SK-N-SH (cell line): ENCODE data around the gene GOLM1.

ENCODE experiments used
- CHD2 ChIP-seq: fragments of 150-350 bp; IDR thresholded peaks from 2 replicates; pipeline ENCODE4 v1.6.1; 2018; ENCODE audit warnings: low read length; ENCODE audit not compliant: partially characterized antibody
- CTCF ChIP-seq: fragments of 200-600 bp; sonication (generic); IDR thresholded peaks from 2 replicates; pipeline ENCODE4 v1.6.1; 2017; ENCODE audit warnings: antibody characterized with exemption, mild to moderate bottlenecking, moderate library complexity
- EZH2phosphoT487 ChIP-seq: fragments of 200-600 bp; sonication (generic); IDR thresholded peaks from 2 replicates; pipeline ENCODE4 v1.6.1; 2017; ENCODE audit warnings: low read depth, mixed run types, mild to moderate bottlenecking, antibody characterized with exemption, moderate library complexity, borderline replicate concordance
- GABPA ChIP-seq: IDR thresholded peaks from 2 replicates; pipeline ENCODE4 v1.4.0; 2012; ENCODE audit warnings: low read depth, mild to moderate bottlenecking
- JUND ChIP-seq: IDR thresholded peaks from 2 replicates; pipeline ENCODE4 v1.4.0; 2012
- MXI1 ChIP-seq: IDR thresholded peaks from 2 replicates; pipeline ENCODE4 v1.6.1; 2012; ENCODE audit warnings: mild to moderate bottlenecking, low read depth, low read length, improper control_type of control experiment
- NFIC ChIP-seq: IDR thresholded peaks from 2 replicates; pipeline ENCODE4 v1.4.0; 2012; ENCODE audit warnings: borderline replicate concordance
- NRF1 ChIP-seq: IDR thresholded peaks from 2 replicates; pipeline ENCODE4 v1.6.1; 2012; ENCODE audit warnings: low read depth, mild to moderate bottlenecking, low read length
- POLR2AphosphoS5 ChIP-seq: IDR thresholded peaks from 2 replicates; pipeline ENCODE4 v1.6.1; 2012; ENCODE audit warnings: low read depth, low read length
- RAD21 ChIP-seq: IDR thresholded peaks from 2 replicates; pipeline ENCODE4 v1.6.1; 2012; ENCODE audit warnings: mild to moderate bottlenecking, low read length
- RFX5 ChIP-seq: IDR thresholded peaks from 2 replicates; pipeline ENCODE4 v1.6.1; 2012; ENCODE audit warnings: mild to moderate bottlenecking, improper control_type of control experiment, low read length
- TAF1 ChIP-seq: IDR thresholded peaks from 2 replicates; pipeline ENCODE4 v1.6.1; 2012; ENCODE audit warnings: low read depth, mild to moderate bottlenecking, low read length, moderate library complexity, borderline replicate concordance
- TEAD4 ChIP-seq: IDR thresholded peaks from 2 replicates; pipeline ENCODE4 v1.4.0; 2012; ENCODE audit warnings: mild to moderate bottlenecking, borderline replicate concordance; ENCODE audit not compliant: insufficient read depth
- TF ChIP-seq, protein P1 (sequence below): IDR thresholded peaks from 2 replicates; pipeline ENCODE4 v1.4.0; 2012; ENCODE audit warnings: low read depth

GRCh38 chr9:85981369-85981768, 118.0 kb downstream of the GOLM1 start:
- TF ChIP-seq TAF1 (no peak), CTCF (no peak), MXI1 (no peak), NFIC (no peak), RFX5 (no peak), RAD21 (no peak), EZH2phosphoT487 (no peak), POLR2AphosphoS5 (no peak), NRF1 (no peak), GABPA (no peak), CHD2 (no peak), TEAD4 (no peak), JUND (no peak)
- TF ChIP-seq, protein P1, sequence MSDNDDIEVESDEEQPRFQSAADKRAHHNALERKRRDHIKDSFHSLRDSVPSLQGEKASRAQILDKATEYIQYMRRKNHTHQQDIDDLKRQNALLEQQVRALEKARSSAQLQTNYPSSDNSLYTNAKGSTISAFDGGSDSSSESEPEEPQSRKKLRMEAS = no peak
